ENCODE results near the gene ITGB5.
A peak's percentile ranks its signal among the peaks of the same experiment; 100 is the strongest.
"Not testable (repeated sequence)": the region's sequence is repeated elsewhere in the genome, so short reads cannot be mapped to it uniquely, and the experiment has no call there.

The ITGB5 gene

GRCh38 chr3:124834723-124835718 is 52.1 kb downstream of the ITGB5 start:
- peak; percentile 86 to 89 for DNase-seq

DNA sequence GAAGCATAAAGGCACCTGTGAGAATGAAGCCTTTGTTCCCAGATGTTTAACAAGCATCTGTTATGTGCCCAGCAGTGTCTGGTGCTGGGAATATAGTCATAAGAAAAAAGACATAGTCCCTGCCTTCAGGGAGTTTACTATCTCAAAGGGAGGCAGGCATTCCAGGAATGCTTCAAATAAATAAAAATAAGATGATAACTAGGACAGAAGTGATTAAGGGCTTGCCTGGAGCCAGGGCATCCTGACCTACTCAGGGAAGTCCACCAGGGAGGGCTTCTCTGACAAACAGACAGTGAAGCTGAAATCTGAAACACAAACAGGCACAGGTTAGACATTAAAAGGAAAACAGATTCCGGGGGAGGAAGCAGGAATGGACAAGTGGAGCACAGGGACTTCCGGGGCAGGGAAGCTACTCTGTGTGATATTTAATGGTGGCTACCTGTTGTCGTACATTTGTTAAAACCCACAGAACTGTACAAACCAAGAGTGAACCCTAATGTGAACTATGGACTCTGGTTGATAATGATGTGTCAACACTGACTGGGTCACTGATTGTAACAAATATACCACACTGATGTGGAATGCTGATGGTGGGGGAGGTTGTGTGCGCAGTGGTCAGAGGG is 53.3 kb downstream of the ITGB5 start:
- DNase-seq = peak in 1 of 2 experiments; percentile 26

GRCh38 chr3:124832782-124833709 is 54.1 kb downstream of the ITGB5 start:
- no peak for DNase-seq

DNA sequence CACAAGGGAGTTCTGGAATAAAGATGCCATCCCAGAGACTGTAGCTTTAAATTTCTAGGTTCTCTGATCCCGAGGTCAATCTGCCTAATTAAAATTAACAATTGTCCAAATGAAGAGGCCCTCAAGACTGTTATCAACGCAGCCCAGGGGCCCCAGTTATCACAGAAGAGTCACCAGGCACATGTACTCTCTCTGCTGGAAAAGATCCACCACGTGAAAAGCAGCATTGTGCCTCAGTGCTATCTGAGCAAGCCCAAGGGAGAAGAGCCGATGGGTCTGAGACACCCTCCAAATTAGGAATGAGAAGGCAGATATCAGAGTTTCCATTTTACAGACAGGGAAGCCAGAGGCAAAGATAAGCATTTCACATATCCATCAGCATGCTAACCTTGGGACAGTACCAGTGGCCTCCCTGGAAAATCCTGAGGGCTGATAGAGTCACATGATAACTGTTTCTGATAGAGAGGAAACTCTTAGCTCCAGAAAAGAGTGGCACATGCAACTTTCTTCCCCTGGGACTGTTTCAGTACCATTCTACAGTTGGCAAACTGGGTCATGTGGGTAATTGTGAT is 55.5 kb downstream of the ITGB5 start:
- DNase-seq = no peak

GRCh38 chr3:124829819-124830554 is 57.2 kb downstream of the ITGB5 start:
- DNase-seq = no peak

GRCh38 chr3:124829178-124829818 is 57.9 kb downstream of the ITGB5 start:
- DNase-seq = no peak

DNA sequence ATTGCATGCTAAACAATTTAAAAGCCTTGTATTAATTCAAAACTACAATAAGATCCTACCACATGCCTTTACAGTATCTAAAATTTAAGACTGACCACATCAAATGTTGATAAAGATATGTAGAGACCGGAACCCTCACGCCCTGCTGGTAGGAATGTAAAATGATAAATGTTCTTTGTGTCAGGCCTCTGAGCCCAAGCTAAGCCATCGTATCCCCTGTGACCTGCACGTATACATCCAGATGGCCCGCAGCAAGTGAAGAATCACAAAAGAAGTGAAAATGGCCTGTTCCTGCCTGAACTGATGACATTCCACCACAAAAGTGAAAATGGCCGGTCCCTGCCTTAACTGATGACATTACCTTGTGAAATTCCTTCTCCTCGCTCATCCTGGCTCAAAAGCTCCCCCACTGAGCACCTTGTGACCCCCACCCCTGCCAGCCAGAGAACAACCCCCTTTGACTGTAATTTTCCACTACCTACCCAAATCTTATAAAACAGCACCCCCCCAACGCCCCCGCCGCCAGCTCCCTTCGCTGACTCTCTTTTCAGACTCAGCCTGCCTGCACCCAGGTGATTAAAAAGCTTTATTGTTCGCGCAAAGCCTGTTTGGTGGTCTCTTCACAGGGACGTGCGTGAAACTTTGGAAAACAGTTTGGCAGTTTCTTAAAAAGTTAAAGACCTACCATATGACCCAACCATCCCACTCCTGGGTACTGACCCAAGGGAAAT is 59.5 kb downstream of the ITGB5 start:
- not testable (repeated sequence) for DNase-seq

DNA sequence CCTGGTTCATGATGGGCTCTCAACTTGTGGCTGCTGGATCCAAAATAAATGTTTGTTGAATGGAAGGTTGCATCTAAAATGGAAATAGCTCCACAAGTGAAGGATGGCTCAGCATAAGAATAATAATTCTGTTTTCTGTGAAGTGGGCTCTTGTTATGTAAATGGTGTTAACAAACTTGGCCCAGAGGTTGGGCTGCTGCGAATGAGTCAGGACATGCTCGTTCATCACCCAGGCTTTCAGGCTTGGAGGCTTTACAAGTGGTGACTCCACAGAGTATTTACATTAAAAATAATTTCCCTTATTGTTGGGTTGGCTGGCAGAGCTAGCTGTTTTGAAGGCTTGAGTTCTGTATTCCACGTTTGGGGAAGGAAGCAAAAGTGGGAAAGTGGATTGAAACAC is 60.5 kb downstream of the ITGB5 start:
- DNase-seq = no peak

DNA sequence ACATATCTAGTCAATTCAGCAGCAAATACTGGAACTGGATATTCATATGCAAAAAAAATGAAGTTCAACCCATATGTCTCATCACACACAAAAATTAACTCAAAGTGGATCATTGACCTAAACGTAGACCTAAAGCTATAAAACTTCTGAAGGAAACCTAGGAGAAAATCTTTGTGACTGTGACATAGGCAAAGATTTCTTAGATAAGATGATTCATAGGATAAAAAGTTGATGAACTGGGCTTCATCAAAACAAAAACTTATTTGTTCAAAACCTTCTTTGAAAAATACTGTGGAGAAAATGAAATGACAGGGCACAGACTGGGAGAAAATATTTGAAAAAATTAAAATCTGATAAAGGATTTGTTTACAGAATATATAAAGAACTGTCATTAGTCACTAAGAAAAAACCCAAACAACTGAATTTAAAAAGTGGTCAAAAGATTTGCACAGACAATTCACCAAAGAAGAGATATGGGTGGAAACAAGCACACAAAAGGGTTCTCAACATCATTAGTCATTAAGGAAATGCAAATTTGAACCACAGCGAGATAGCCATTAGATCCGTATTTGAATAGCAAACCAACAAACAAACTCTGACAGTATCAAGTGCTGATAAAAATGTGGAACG is 62.8 kb downstream of the ITGB5 start:
- peak; percentile 67 to 69 for DNase-seq

DNA sequence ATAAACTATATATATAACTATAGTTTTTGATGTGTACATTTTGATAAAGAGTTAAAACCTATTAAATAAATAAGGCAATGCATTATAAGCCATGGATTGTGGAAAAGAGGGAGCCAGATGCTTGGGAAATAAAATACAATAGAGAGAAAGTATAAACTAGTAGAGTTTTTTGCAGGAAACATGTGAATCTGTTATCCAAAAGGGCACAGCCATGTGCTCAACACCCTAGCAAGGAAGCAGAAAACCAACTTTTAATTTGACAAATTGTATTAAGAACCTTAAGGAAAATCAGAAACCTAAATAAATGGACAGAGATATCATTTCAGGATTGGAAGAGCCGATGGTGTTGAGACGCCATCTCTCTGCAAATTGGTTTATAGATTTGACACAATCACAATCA is 63.5 kb downstream of the ITGB5 start:
- no peak for DNase-seq

DNA sequence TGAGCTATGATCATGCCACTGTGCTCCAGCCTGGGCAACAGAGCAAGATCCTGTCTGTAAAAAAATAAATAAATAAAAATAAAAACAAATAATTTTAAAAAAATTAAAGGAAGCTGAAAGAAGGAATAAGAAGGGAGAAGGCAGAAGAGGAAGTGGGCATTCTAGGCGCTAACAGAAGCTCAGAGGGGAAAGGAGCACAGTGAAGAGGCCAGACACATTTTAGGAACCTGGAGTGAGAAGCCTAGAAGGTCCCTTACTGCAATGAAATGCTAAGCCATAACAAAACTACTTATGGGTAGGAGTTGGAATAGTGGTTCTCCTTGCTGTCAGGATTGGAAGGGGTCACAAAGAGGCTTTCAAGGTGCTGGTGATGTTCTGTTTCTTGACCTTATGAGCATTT is 64.0 kb downstream of the ITGB5 start:
- no peak for DNase-seq

- DNase-seq = no peak
Measured at GRCh38 chr3:124821356-124821755, 65.8 kb downstream of the ITGB5 start.

- no peak for DNase-seq
Measured at GRCh38 chr3:124818398-124819091, 68.6 kb downstream of the ITGB5 start.

DNA sequence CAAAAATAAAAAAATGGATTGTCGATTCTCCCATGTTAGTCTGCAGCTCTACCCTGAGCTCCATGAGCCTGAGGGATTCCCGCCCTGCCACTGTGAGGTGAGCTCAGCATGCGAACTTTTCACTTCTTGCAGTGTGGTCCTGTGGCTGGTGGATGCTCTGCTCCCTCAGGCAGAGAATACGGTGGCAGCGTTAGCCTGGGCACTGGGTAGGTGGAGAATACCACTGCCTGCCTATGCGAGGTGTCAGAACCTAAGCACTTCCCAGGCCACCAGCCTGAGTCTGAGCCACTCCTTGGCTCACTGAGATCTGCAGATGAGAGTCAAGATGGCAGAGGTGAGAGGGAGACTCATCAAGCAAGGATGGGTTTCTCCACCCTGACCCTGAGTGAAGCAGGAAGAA is 70.1 kb downstream of the ITGB5 start:
- DNase-seq = no peak

- DNase-seq = no peak
Measured at GRCh38 chr3:124816206-124816605, 71.0 kb downstream of the ITGB5 start.

DNA sequence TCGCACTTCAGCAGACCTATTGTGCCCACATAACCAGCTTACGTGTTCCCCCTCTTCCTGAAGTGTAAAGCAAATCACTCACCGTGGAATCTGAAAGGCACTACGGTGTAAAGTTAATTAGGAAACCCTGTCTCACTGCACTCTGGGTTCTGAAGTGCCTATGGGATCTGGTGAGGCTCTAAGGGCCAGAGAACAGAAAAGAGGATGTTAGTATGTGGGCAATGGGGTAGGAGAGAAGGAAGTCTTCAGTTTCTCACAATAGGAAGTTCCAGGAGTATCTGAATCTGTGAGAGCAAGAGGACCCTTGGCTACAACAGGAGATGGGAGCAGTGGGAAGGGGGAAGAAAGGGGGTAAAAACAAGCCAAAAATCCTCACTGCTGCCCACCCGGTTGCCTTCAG is 71.4 kb downstream of the ITGB5 start:
- no peak for DNase-seq

GRCh38 chr3:124814620-124815421 is 72.3 kb downstream of the ITGB5 start:
- no peak for DNase-seq

DNA sequence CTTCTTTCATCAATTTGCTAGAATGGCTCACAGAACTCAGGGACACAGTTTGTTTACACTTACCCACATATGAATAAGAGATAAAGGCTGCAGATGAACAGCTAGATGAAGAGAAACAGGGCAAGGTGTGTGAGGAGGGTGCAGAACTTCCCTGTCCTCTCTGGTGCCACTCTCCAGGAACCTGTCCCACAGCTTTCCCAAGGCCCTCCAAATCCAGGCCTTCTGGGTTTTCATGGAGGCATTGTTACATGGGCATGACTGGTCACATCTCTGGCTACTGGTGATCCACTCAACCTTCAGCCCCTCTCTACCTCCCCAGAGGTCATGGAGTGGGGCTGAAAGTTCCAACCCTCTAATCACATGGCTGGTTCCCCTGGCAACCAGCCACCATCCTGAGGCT is 73.6 kb downstream of the ITGB5 start:
- DNase-seq = no peak

All from NCI-H526 (cell line).